Stimulated activated CD4-positive, alpha-beta T cell treated with anti-CD3 and anti-CD28 coated beads, Interleukin-1b, Interleukin-23, amount 100 ng/mL, for 24 hours (primary cell): Measurements from ENCODE around the gene SEPTIN8.

Source experiments
- DNase-seq, 4 experiments: peaks; one replicate each; pipeline ENCODE4 v3.0.0-alpha.2; 2020; ENCODE audit warnings: low read depth in 4 of 4, low spot score in 1 of 4

The SEPTIN8 gene

GRCh38 chr5:132785365-132785764, 8.3 kb upstream of the SEPTIN8 start:
- DNase-seq: no peak

- no peak for DNase-seq
Observed at GRCh38 chr5:132782101-132782500, 5.1 kb upstream of the SEPTIN8 start.

- DNase-seq: no peak
Observed at GRCh38 chr5:132781029-132781428, 4.0 kb upstream of the SEPTIN8 start.

GRCh38 chr5:132780577-132780976, 3.5 kb upstream of the SEPTIN8 start:
- DNase-seq: no peak

- DNase-seq: no peak
Observed at GRCh38 chr5:132779961-132780360, 2.9 kb upstream of the SEPTIN8 start.

- DNase-seq: no peak
Observed at GRCh38 chr5:132778856-132779255, 1.8 kb upstream of the SEPTIN8 start.

GRCh38 chr5:132778129-132778528, 1.1 kb upstream of the SEPTIN8 start:
- DNase-seq: no peak

- no peak for DNase-seq
Observed at GRCh38 chr5:132776938-132777208, 166 bp downstream of the SEPTIN8 start.

GRCh38 chr5:132776131-132776937, 705 bp downstream of the SEPTIN8 start:
- DNase-seq: no peak

- no peak for DNase-seq
Observed at GRCh38 chr5:132775476-132775961, 1.5 kb downstream of the SEPTIN8 start.

GRCh38 chr5:132774896-132775295, 2.1 kb downstream of the SEPTIN8 start:
- no peak for DNase-seq

GRCh38 chr5:132774406-132774805, 2.6 kb downstream of the SEPTIN8 start:
- no peak for DNase-seq

GRCh38 chr5:132773601-132774355, 3.3 kb downstream of the SEPTIN8 start:
- DNase-seq: no peak

- no peak for DNase-seq
Observed at GRCh38 chr5:132773114-132773513, 3.9 kb downstream of the SEPTIN8 start.

- no peak for DNase-seq
Observed at GRCh38 chr5:132772291-132773070, 4.6 kb downstream of the SEPTIN8 start.

- DNase-seq: no peak
Observed at GRCh38 chr5:132771503-132771998, 5.5 kb downstream of the SEPTIN8 start.

- DNase-seq: no peak
Observed at GRCh38 chr5:132770476-132771159, 6.4 kb downstream of the SEPTIN8 start.

GRCh38 chr5:132768485-132768868, 8.6 kb downstream of the SEPTIN8 start:
- no peak for DNase-seq

- DNase-seq: no peak
Observed at GRCh38 chr5:132767150-132767549, 9.9 kb downstream of the SEPTIN8 start.

- DNase-seq: no peak
Observed at GRCh38 chr5:132766806-132767055, 10.3 kb downstream of the SEPTIN8 start.
